H9 (cell line): Measurements from ENCODE around the gene KRTAP13-4. TPM values are rescaled to one million over a fixed set of nuclear protein-coding genes. Genes with fewer than 3 reads are reported as not detected.

Experiments used
- DNase-seq: peaks from one replicate; pipeline ENCODE4 v3.0.0-alpha.2; 2017
- H2AFZ ChIP-seq: one replicate; pipeline ENCODE4 v1.6.1; 2013; ENCODE audit warnings: mild to moderate bottlenecking, low read length, control low read depth, moderate library complexity
- H2AK5ac ChIP-seq: 2 replicates; pipeline ENCODE4 v1.6.1; 2013; ENCODE audit warnings: low read length, control low read depth, mixed read lengths; ENCODE audit not compliant: insufficient read length
- H2BK120ac ChIP-seq: one replicate; pipeline ENCODE4 v1.6.1; 2013; ENCODE audit warnings: low read depth, mild to moderate bottlenecking, low read length, control low read depth, inconsistent platforms; ENCODE audit not compliant: poor library complexity, severe bottlenecking
- H2BK12ac ChIP-seq: 2 replicates; pipeline ENCODE4 v1.6.1; 2013; ENCODE audit warnings: low read length, control low read depth, mixed read lengths, low read depth; ENCODE audit not compliant: insufficient read length
- H2BK15ac ChIP-seq: 2 replicates; pipeline ENCODE4 v1.6.1; 2013; ENCODE audit warnings: low read depth, low read length, control low read depth
- H2BK20ac ChIP-seq: one replicate; pipeline ENCODE4 v1.6.1; 2013; ENCODE audit warnings: low read depth, mild to moderate bottlenecking, low read length, control low read depth, inconsistent platforms; ENCODE audit not compliant: poor library complexity, severe bottlenecking
- H2BK5ac ChIP-seq: 2 replicates; pipeline ENCODE4 v1.6.1; 2013; ENCODE audit warnings: low read length, control low read depth, mixed read lengths; ENCODE audit not compliant: insufficient read length
- H3K14ac ChIP-seq: 2 replicates; pipeline ENCODE4 v1.6.1; 2013; ENCODE audit warnings: low read length, control low read depth; ENCODE audit not compliant: insufficient read depth
- H3K18ac ChIP-seq: 2 replicates; pipeline ENCODE4 v1.6.1; 2013; ENCODE audit warnings: low read depth, mild to moderate bottlenecking, mixed read lengths, low read length, control low read depth; ENCODE audit not compliant: insufficient read length
- H3K23ac ChIP-seq: 2 replicates; pipeline ENCODE4 v1.6.1; 2013; ENCODE audit warnings: low read length, control low read depth, mixed read lengths, low read depth; ENCODE audit not compliant: insufficient read length
- H3K23me2 ChIP-seq: 2 replicates; pipeline ENCODE4 v1.6.1; 2013; ENCODE audit warnings: low read depth, mild to moderate bottlenecking, mixed read lengths, low read length, control low read depth; ENCODE audit not compliant: insufficient read length, poor library complexity, severe bottlenecking
- H3K27ac ChIP-seq: 2 replicates; pipeline ENCODE4 v1.5.1; 2013; ENCODE audit warnings: low read length, control low read depth, mixed read lengths, low read depth; ENCODE audit not compliant: insufficient read length
- H3K27me3 ChIP-seq: 2 replicates; pipeline ENCODE4 v1.6.1; 2013; ENCODE audit warnings: low read length, control low read depth, inconsistent platforms; ENCODE audit not compliant: insufficient read depth
- H3K4ac ChIP-seq: 2 replicates; pipeline ENCODE4 v1.6.1; 2013; ENCODE audit warnings: low read depth, mild to moderate bottlenecking, control low read depth, inconsistent platforms, low read length, moderate library complexity
- H3K4me1 ChIP-seq: 2 replicates; pipeline ENCODE4 v1.6.1; 2013; ENCODE audit warnings: low read length, control low read depth, inconsistent platforms; ENCODE audit not compliant: insufficient read depth
- H3K4me2 ChIP-seq: 2 replicates; pipeline ENCODE4 v1.6.1; 2013; ENCODE audit warnings: low read length, control low read depth, mixed read lengths; ENCODE audit not compliant: insufficient read length, insufficient read depth
- H3K56ac ChIP-seq: 2 replicates; pipeline ENCODE4 v1.6.1; 2013; ENCODE audit warnings: low read depth, mild to moderate bottlenecking, mixed read lengths, low read length, control low read depth; ENCODE audit not compliant: insufficient read length
- H3K79me1 ChIP-seq: 2 replicates; pipeline ENCODE4 v1.6.1; 2013; ENCODE audit warnings: low read depth, mild to moderate bottlenecking, moderate library complexity, low read length, control low read depth, inconsistent platforms; ENCODE audit not compliant: insufficient read depth, poor library complexity, severe bottlenecking
- H3K79me2 ChIP-seq: 2 replicates; pipeline ENCODE4 v1.6.1; 2013; ENCODE audit warnings: low read length, control low read depth, inconsistent platforms; ENCODE audit not compliant: insufficient read depth
- H3K9ac ChIP-seq: 2 replicates; pipeline ENCODE4 v1.6.1; 2013; ENCODE audit warnings: low read length, control low read depth, mixed read lengths; ENCODE audit not compliant: insufficient read length; ENCODE audit errors: extremely low read depth
- H3K9me3 ChIP-seq: one replicate; pipeline ENCODE4 v1.6.1; 2013; ENCODE audit warnings: low read depth, low read length, inconsistent platforms; ENCODE audit not compliant: control insufficient read depth
- H3T11ph ChIP-seq: one replicate; pipeline ENCODE4 v1.6.1; 2013; ENCODE audit warnings: mild to moderate bottlenecking, low read length, control low read depth, inconsistent platforms
- H4K20me1 ChIP-seq: one replicate; pipeline ENCODE4 v1.6.1; 2013; ENCODE audit not compliant: control insufficient read depth, insufficient read length, insufficient read depth
- H4K5ac ChIP-seq: 2 replicates; pipeline ENCODE4 v1.6.1; 2013; ENCODE audit warnings: low read depth, mild to moderate bottlenecking, mixed read lengths, low read length, control low read depth; ENCODE audit not compliant: insufficient read length
- H4K8ac ChIP-seq: replicated peaks from 2 replicates; pipeline ENCODE4 v1.6.1; 2013; ENCODE audit warnings: low read length, control low read depth, mixed read lengths, low read depth; ENCODE audit not compliant: insufficient read length
- H4K91ac ChIP-seq: 2 replicates; pipeline ENCODE4 v1.6.1; 2013; ENCODE audit warnings: low read depth, mild to moderate bottlenecking, moderate library complexity, mixed read lengths, low read length, control low read depth; ENCODE audit not compliant: insufficient read length
- H3K27ac Mint-ChIP-seq, 3 experiments: 2 replicates in 2 of 3; 3 replicates in 1 of 3; pipeline ENCODE4 v1.8.0; 2020 to 2021; ENCODE audit warnings: mixed read lengths in 3 of 3, mild to moderate bottlenecking in 1 of 3, moderate library complexity in 1 of 3
- H3K27me3 Mint-ChIP-seq: 2 replicates; pipeline ENCODE4 v1.8.0; 2021; ENCODE audit warnings: low read depth, mild to moderate bottlenecking, moderate library complexity, mixed read lengths
- H3K36me3 Mint-ChIP-seq, 3 experiments: 2 replicates in 2 of 3; 3 replicates in 1 of 3; pipeline ENCODE4 v1.8.0; 2020 to 2021; ENCODE audit warnings: low read depth in 3 of 3, mixed read lengths in 3 of 3; ENCODE audit not compliant: insufficient read depth in 1 of 3
- H3K4me1 Mint-ChIP-seq, 2 experiments: 2 replicates each; pipeline ENCODE4 v1.8.0; 2020; ENCODE audit warnings: mixed read lengths in 2 of 2
- H3K4me3 Mint-ChIP-seq, 2 experiments: 2 replicates in 1 of 2; 3 replicates in 1 of 2; pipeline ENCODE4 v1.8.0; 2020 to 2021; ENCODE audit warnings: mild to moderate bottlenecking in 2 of 2, mixed read lengths in 2 of 2, moderate library complexity in 1 of 2
- H3K9me3 Mint-ChIP-seq, 2 experiments: 2 replicates in 1 of 2; 3 replicates in 1 of 2; pipeline ENCODE4 v1.8.0; 2020; ENCODE audit warnings: mild to moderate bottlenecking in 2 of 2, mixed read lengths in 2 of 2, moderate library complexity in 1 of 2
- CTCF ChIP-seq: fragments of 200-600 bp; sonication (generic); conservative IDR thresholded peaks from 3 replicates; pipeline ENCODE4 v1.8.0; 2021; ENCODE audit warnings: antibody characterized with exemption, mild to moderate bottlenecking
- WGBS: extraction: QIAGEN DNeasy Blood & Tissue Kit; methylation state at CpG from one replicate; pipeline ENCODE4 v1.1.7; 2013; ENCODE audit warnings: missing lambda C conversion rate, low lambda C conversion rate, mixed read lengths; ENCODE audit not compliant: insufficient read length; ENCODE audit errors: extremely low coverage; 5-methylcytosine and 5-hydroxymethylcytosine counted together
- total RNA-seq: library from RNA; stranded (reverse); gene quantifications from 2 replicates; pipeline ENCODE4 v1.2.1, GENCODE V29; 2021

The KRTAP13-4 gene
- total RNA-seq, 1 experiment from 2014 or later, result 0.39 TPM

GRCh38 chr21:30395731-30396130, 34.3 kb upstream of the KRTAP13-4 start, which contains the start of gene KRTAP13-1:
KRTAP13-1 (plus strand) TSS chr21:30396031; CDS start chr21:30396087, 56 bp downstream.
- no peak within 1 kb of the TSS for H2AFZ ChIP-seq
- no peak within 1 kb of the TSS for H3K4ac ChIP-seq
- H3K9me3 ChIP-seq, result no peaks in the 10 kb centered on the region
- H3K79me1 ChIP-seq, result no peaks in the 10 kb centered on the region
- H3K56ac ChIP-seq, result no peak within 1 kb of the TSS
- no peak within 1 kb of the TSS for H3K4me2 ChIP-seq
- H3K27me3 ChIP-seq, result no peaks in the 10 kb centered on the region
- no peak within 1 kb of the TSS for H3K14ac ChIP-seq
- Mint-ChIP-seq H3K27ac (no peak within 1 kb of the TSS), H3K4me3 (no peak within 1 kb of the TSS), H3K4me1 (no peaks in the 10 kb centered on the region), H3K36me3 (no peaks in the 10 kb centered on the region; a peak in 1 of 7 replicates), H3K27me3 (no peaks in the 10 kb centered on the region), H3K9me3 (peaks cover 3 to 4% of the 10 kb centered on the region in 2 experiments; a peak in 3 of 5 replicates)
- no peak within 1 kb of the TSS for H3K23ac ChIP-seq
- H4K20me1 ChIP-seq, result no peaks in the 10 kb centered on the region
- no peak within 1 kb of the TSS for H2BK15ac ChIP-seq
- H3K9ac ChIP-seq, result no peak within 1 kb of the TSS
- H2BK5ac ChIP-seq, result no peak within 1 kb of the TSS
- H2BK120ac ChIP-seq, result no peak within 1 kb of the TSS
- no peak for DNase-seq
- no peak within 1 kb of the TSS for H2BK20ac ChIP-seq
- no peak within 1 kb of the TSS for H3K27ac ChIP-seq
- no peak within 1 kb of the TSS for H2BK12ac ChIP-seq
- H3K23me2 ChIP-seq, result no peaks in the 10 kb centered on the region
- H4K8ac ChIP-seq, result no peak within 1 kb of the TSS
- H4K5ac ChIP-seq, result no peak within 1 kb of the TSS
- H3T11ph ChIP-seq, result no peak within 1 kb of the TSS
- no peaks in the 10 kb centered on the region for H3K4me1 ChIP-seq
- TF ChIP-seq CTCF, result no peak
- H4K91ac ChIP-seq, result no peak within 1 kb of the TSS
- no peaks in the 10 kb centered on the region for H3K79me2 ChIP-seq
- WGBS, result no CpG with 5 or more reads among the region's 4 CpGs
- no peak within 1 kb of the TSS for H3K18ac ChIP-seq
- no peak within 1 kb of the TSS for H2AK5ac ChIP-seq
